HG03045 (cell line): ENCODE data around the gene TYROBP.
"Not testable (repeated sequence)": the region's sequence is repeated elsewhere in the genome, so short reads cannot be mapped to it uniquely, and the experiment has no call there.

ENCODE experiments used
- ATAC-seq: cut with Tn5 transposase; IDR thresholded peaks from one replicate; pipeline ENCODE4 v1.9.1; 2021; ENCODE audit warnings: mild to moderate bottlenecking, moderate library complexity; ENCODE audit not compliant: unreplicated experiment

TYROBP gene

GRCh38 chr19:35932291-35932936, 24.3 kb upstream of the TYROBP start:
- ATAC-seq: no peak

- ATAC-seq: no peak
These were observed 23.7 kb upstream of the TYROBP start for GRCh38 chr19:35931874-35932202.

DNA sequence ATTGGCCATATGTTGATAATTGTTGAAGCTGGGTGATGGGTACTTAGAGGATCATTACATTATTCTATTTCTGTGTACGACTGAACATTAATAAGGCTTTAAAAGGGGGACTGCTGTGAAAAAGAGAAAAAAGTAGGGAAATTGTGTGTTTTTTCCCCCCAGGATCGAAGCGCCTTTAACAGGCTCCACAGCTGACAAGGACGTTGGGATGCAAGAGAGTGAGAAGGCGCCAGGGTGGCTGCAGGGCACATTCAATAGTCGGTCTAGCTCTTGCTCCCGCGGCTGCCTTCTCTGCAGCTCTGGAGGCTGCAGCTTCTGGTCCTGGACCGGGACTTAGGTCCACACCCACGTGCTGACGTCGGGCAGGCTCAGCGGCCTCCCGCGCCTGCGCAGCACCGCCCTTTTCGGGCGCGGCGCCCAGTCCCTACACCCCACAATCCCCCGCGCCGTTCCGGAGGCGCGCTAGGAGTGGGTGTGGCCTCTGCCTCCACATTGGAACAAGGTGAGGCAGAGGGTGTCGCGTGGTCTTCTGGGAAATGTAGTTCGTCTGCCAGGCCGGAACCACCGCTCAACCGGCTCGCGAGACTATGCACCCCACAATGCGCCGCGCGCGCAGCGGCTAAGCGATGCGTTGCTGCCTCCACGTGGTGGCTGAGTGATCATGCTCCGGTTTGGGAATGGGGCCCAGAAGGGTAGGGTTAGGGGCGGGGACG, 23.2 kb upstream of the TYROBP start:
- ATAC-seq: peak; percentile 92

DNA sequence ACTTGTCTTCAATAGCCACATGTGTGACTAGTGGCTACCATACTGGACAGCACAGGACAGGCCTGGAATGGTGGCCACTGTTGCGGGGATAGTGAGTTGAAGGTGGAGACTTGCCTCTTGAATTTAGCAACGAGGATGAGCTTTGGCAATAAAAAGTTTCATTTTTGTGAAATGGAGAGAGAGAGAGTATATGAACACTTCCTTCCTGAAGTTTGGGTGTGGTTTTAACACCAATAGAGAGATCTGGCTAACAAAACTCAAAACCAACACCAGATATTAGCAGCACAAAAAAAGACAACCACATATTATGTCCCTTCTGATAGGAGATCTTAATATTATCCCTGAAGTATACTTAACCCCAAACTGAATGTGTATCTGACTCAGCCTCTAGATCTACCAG, 21.8 kb upstream of the TYROBP start:
- ATAC-seq: no peak

DNA sequence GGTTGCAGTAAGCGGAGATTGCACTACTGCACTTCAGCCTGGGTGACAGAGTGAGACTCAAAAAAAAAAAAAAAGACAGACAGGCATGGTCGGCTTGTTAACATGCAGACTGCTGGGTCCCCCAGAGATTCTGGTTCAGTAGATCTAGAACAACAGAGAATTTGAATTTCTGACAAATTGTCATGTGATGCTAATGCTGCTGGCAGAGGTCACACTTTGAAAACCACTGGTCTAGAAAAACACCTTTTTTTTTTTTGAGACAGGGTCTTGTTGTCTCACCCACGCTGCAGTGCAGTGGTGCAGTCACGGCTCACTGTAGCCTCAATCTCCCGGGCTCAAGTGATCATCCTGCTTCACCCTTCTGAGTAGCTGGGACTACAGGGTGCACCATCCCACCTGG, 20.4 kb upstream of the TYROBP start:
- no peak for ATAC-seq

DNA sequence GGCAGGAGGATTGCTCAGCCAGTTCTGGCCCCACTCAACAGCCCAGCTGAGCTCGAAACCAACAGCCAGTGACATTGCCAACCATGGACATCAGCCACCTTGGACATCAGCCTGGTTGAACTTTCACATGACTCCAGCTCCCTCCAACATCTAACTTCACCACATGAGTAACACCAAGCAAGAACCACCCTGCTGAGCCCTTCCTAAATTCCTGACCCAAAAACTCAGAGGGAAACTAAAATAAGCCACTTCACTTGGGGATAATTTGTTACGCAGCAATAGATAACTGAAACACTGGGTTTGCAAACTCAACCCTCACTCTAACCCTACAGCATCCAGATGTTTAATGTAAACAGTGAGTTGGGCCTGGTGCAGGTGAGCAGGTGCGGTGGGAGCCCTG, 17.4 kb upstream of the TYROBP start:
- no peak for ATAC-seq

- no peak for ATAC-seq
These were observed 12.9 kb upstream of the TYROBP start for GRCh38 chr19:35921012-35921411.

- no peak for ATAC-seq
These were observed 11.2 kb upstream of the TYROBP start for GRCh38 chr19:35919306-35919705.

GRCh38 chr19:35915443-35915842, 7.3 kb upstream of the TYROBP start:
- ATAC-seq: no peak

- ATAC-seq: no peak
These were observed 5.5 kb upstream of the TYROBP start for GRCh38 chr19:35913589-35913988.

GRCh38 chr19:35911790-35912189, 3.7 kb upstream of the TYROBP start:
- ATAC-seq: no peak

- ATAC-seq: no peak
These were observed 3.1 kb upstream of the TYROBP start for GRCh38 chr19:35911173-35911572.

DNA sequence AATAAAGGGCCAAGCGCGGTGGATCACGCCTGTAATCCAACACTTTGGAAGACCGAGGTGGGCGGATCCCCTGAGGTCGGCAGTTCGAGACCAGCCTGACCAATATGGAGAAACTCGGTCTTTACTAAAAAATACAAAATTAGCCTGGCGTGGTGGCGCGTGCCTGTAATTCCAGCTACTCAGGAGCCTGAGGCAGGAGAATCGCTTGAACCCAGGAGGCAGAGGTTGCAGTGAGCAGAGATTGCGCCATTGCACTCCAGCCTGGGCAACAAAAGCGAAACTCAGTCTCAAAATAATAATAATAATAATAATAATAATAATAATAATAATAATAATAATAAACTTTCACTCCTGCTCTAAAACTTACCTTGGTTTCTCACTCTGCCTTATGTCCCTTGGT, 2.3 kb upstream of the TYROBP start:
- not testable (repeated sequence) for ATAC-seq

DNA sequence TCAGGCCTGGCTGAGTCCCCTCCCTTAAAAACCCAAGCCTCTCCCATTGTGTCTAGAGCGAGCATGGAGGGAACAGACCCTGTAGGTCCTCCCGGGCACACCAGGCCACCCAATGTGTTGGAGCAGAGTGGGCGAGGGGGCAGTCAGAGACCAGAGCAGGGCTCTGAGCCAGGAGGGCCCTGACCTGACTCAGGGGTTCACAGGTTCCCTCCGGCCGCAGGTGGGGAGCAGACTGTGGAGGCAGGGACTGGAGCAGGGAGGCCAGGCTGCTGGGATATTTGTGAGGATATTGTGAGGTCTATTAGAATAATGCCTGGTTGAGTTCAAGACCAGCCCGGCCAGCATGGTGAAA, 1.6 kb upstream of the TYROBP start:
- no peak for ATAC-seq

GRCh38 chr19:35908973-35909683, 1.0 kb upstream of the TYROBP start:
- ATAC-seq: no peak

GRCh38 chr19:35907377-35907745, 734 bp downstream of the TYROBP start:
- no peak for ATAC-seq

GRCh38 chr19:35905178-35905727, 2.8 kb downstream of the TYROBP start:
- ATAC-seq: no peak

GRCh38 chr19:35904311-35905068, 3.6 kb downstream of the TYROBP start:
- no peak for ATAC-seq

- peak; percentile 42 for ATAC-seq
These were observed 4.4 kb downstream of the TYROBP start for GRCh38 chr19:35903550-35904179.

DNA sequence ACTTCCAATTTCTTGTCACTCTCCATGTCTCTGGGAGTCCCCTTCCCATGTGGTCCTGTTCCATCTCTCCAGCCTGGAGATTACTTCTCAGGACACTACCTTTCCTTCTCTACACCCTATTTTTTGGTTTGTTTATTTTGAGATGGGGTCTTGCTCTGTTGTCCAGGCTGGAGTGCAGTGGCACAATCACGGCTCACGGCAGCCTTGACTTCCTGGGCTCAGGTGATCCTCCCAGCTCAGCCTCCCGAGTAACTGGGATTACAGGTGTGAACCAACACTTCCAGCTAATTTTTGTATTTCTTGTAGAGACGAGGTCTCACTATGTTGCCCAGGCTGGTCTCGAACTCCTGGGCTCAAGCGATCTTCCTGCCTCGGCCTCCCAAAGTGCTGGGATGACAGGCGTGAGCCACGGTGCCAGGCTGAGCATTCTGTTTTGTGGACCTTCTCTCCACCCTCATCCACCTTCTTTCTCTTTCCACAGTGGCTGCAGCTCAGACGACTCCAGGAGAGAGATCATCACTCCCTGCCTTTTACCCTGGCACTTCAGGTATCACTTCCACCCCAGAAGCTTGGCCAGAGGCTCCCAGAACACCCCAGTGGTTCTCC, 5.1 kb downstream of the TYROBP start:
- no peak for ATAC-seq
